Stimulated activated CD8-positive, alpha-beta memory T cell treated with anti-CD3 and anti-CD28 coated beads, Interleukin-4, amount 100 ng/mL, for 48 hours (primary cell): ENCODE measurements around the gene RFPL4A.
"Not testable (repeated sequence)": the region's sequence is repeated elsewhere in the genome, so short reads cannot be mapped to it uniquely, and the experiment has no call there.

Source experiments
- DNase-seq: peaks from one replicate; pipeline ENCODE4 v3.0.0-alpha.2; 2020

RFPL4A gene

GRCh38 chr19:55758797-55759196 is at the start of gene RFPL4A:
TSS of gene RFPL4A (plus strand) at chr19:55759097. CDS start at chr19:55761801, 2,704 bp downstream.
- not testable (repeated sequence) for DNase-seq

- DNase-seq, result no peak
Observed at GRCh38 chr19:55711719-55712118, 47.2 kb upstream of the RFPL4A start.

- no peak for DNase-seq
Observed at GRCh38 chr19:55712804-55713631, 45.9 kb upstream of the RFPL4A start.

GRCh38 chr19:55716531-55716930 is 42.4 kb upstream of the RFPL4A start:
- no peak for DNase-seq

GRCh38 chr19:55717251-55717650 is 41.6 kb upstream of the RFPL4A start:
- no peak for DNase-seq

GRCh38 chr19:55717879-55718711 is 40.8 kb upstream of the RFPL4A start:
- not testable (repeated sequence) for DNase-seq

GRCh38 chr19:55720214-55720746 is 38.6 kb upstream of the RFPL4A start:
- DNase-seq, result no peak

- DNase-seq, result no peak
Observed at GRCh38 chr19:55720801-55721200, 38.1 kb upstream of the RFPL4A start.

GRCh38 chr19:55723491-55723890 is 35.4 kb upstream of the RFPL4A start:
- DNase-seq, result no peak

- DNase-seq, result not testable (repeated sequence)
Observed at GRCh38 chr19:55730378-55730777, 28.5 kb upstream of the RFPL4A start.

- DNase-seq, result no peak
Observed at GRCh38 chr19:55738302-55738701, 20.6 kb upstream of the RFPL4A start, which contains the start of gene NLRP9. TSS of gene NLRP9 (minus strand) at chr19:55738402. CDS start at chr19:55738374, 28 bp downstream.

GRCh38 chr19:55750715-55751114 is 8.2 kb upstream of the RFPL4A start:
- no peak for DNase-seq

- DNase-seq, result no peak
Observed at GRCh38 chr19:55753401-55753800, 5.5 kb upstream of the RFPL4A start.

GRCh38 chr19:55756808-55757207 is 2.1 kb upstream of the RFPL4A start:
- not testable (repeated sequence) for DNase-seq

- no peak for DNase-seq
Observed at GRCh38 chr19:55766466-55766865, 7.6 kb downstream of the RFPL4A start.

- not testable (repeated sequence) for DNase-seq
Observed at GRCh38 chr19:55768818-55769217, 9.9 kb downstream of the RFPL4A start, which contains the start of gene RFPL4AL1. TSS of gene RFPL4AL1 (plus strand) at chr19:55769118. CDS start at chr19:55771805, 2,687 bp downstream.

GRCh38 chr19:55769632-55770031 is 10.7 kb downstream of the RFPL4A start:
- DNase-seq, result not testable (repeated sequence)

GRCh38 chr19:55777528-55777927 is 18.6 kb downstream of the RFPL4A start:
- peak; percentile 43 for DNase-seq

GRCh38 chr19:55778331-55778730 is 19.4 kb downstream of the RFPL4A start:
- no peak for DNase-seq

- no peak for DNase-seq
Observed at GRCh38 chr19:55781112-55781511, 22.2 kb downstream of the RFPL4A start.

- DNase-seq, result no peak
Observed at GRCh38 chr19:55795021-55795420, 36.1 kb downstream of the RFPL4A start.

GRCh38 chr19:55801416-55801815 is 42.5 kb downstream of the RFPL4A start:
- no peak for DNase-seq

- DNase-seq, result no peak
Observed at GRCh38 chr19:55802281-55802680, 43.4 kb downstream of the RFPL4A start.
